Hepatocyte (in vitro differentiated cells): ENCODE data around the gene ZDHHC22.

Experiments used
- EZH2 ChIP-seq: fragments of 200-600 bp; sonication (generic); IDR thresholded peaks from 2 replicates; pipeline ENCODE4 v1.6.1; 2016; ENCODE audit warnings: antibody characterized with exemption, mild to moderate bottlenecking, borderline replicate concordance
- TF ChIP-seq, protein P1 (sequence below): fragments of 200-600 bp; sonication (generic); IDR thresholded peaks from 2 replicates; pipeline ENCODE4 v1.5.1; 2016; ENCODE audit warnings: antibody characterized with exemption, mild to moderate bottlenecking; ENCODE audit not compliant: poor library complexity

DNA sequence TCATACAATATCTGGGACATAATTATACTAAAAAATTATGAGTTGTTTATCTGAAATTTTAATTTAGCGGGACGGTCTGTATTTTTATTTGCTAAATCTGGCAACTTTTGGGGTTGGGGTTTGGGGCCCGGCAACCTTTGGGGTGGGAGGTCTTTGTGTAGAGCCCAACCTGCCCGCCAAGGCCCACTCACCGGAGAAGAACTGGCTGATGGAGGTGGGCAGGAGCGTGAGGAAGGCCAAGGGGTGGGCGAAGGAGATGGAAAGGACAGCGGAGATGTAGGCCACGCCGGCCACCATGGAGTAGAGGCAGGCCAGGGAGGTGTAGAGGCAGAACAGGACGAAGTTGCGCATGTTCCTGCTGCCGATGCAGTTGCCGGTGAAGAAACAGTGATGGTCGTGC, 2.6 kb downstream of the ZDHHC22 start:
- TF ChIP-seq, protein P1, sequence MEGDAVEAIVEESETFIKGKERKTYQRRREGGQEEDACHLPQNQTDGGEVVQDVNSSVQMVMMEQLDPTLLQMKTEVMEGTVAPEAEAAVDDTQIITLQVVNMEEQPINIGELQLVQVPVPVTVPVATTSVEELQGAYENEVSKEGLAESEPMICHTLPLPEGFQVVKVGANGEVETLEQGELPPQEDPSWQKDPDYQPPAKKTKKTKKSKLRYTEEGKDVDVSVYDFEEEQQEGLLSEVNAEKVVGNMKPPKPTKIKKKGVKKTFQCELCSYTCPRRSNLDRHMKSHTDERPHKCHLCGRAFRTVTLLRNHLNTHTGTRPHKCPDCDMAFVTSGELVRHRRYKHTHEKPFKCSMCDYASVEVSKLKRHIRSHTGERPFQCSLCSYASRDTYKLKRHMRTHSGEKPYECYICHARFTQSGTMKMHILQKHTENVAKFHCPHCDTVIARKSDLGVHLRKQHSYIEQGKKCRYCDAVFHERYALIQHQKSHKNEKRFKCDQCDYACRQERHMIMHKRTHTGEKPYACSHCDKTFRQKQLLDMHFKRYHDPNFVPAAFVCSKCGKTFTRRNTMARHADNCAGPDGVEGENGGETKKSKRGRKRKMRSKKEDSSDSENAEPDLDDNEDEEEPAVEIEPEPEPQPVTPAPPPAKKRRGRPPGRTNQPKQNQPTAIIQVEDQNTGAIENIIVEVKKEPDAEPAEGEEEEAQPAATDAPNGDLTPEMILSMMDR, result no peak
- no peak for TF ChIP-seq EZH2
